ENCODE data around the gene CDH5. TPM values are rescaled to one million over a fixed set of nuclear protein-coding genes. Genes with fewer than 3 reads are reported as not detected.

The CDH5 gene
- total RNA-seq, 2 experiments from 2014 or later = not detected

GRCh38 chr16:66382171-66382965 lies 15.9 kb downstream of the CDH5 start:
- H3K36me3 Mint-ChIP-seq (ENCODE audit: low read depth) = no peaks in the 10 kb centered on the region
- CTCF ChIA-PET = no interaction called here
- DNase-seq = no peak
- H3K4me3 Mint-ChIP-seq = no peak overlapping the region
- H3K27ac Mint-ChIP-seq = no peak overlapping the region
- POLR2A ChIA-PET = no interaction called here
- no peaks in the 10 kb centered on the region for H3K9me3 Mint-ChIP-seq
- no peaks in the 10 kb centered on the region for H3K4me1 Mint-ChIP-seq
- peaks cover 2% of the 10 kb centered on the region for H3K27me3 Mint-ChIP-seq

- Mint-ChIP-seq H3K36me3 (ENCODE audit: low read depth) (no peaks in the 10 kb centered on the region), H3K27ac (no peak overlapping the region)
Measured at GRCh38 chr16:66382966-66383299, 16.4 kb downstream of the CDH5 start.

GRCh38 chr16:66383551-66383950 lies 17.1 kb downstream of the CDH5 start:
- no peak overlapping the region for H3K27ac Mint-ChIP-seq
- H3K4me1 Mint-ChIP-seq = no peaks in the 10 kb centered on the region
- H3K27me3 Mint-ChIP-seq = peaks cover 2% of the 10 kb centered on the region
- no peaks in the 10 kb centered on the region for H3K9me3 Mint-ChIP-seq
- no peaks in the 10 kb centered on the region for H3K36me3 Mint-ChIP-seq (ENCODE audit: low read depth)
- H3K4me3 Mint-ChIP-seq = no peak overlapping the region
- DNase-seq = no peak
- POLR2A ChIA-PET = interaction anchor here (0.7 kb wide), 1 partner anchor 251 kb away, joined by 3 read pairs; no protein-coding TSS in a partner anchor
- CTCF ChIA-PET = no interaction called here

More at GRCh38 chr16:66382966-66383299, 16.4 kb downstream of the CDH5 start:
- H3K27me3 Mint-ChIP-seq = peaks cover 2% of the 10 kb centered on the region
- H3K4me3 Mint-ChIP-seq = no peak overlapping the region
- ChIA-PET POLR2A (no interaction called here), CTCF (no interaction called here)
- H3K9me3 Mint-ChIP-seq = no peaks in the 10 kb centered on the region
- no peak for DNase-seq
- H3K4me1 Mint-ChIP-seq = no peaks in the 10 kb centered on the region

GRCh38 chr16:66385415-66385814 lies 18.9 kb downstream of the CDH5 start:
- Mint-ChIP-seq H3K4me3 (no peak overlapping the region), H3K27ac (no peak overlapping the region), H3K27me3 (peaks cover 2% of the 10 kb centered on the region), H3K9me3 (no peaks in the 10 kb centered on the region), H3K4me1 (no peaks in the 10 kb centered on the region), H3K36me3 (ENCODE audit: low read depth) (no peaks in the 10 kb centered on the region)
- ChIA-PET CTCF (interaction anchor here (1.5 to 1.7 kb wide), 2 partner anchors 21 kb away, joined by 4 read pairs; no protein-coding TSS in a partner anchor), POLR2A (no interaction called here)
- no peak for DNase-seq

GRCh38 chr16:66386629-66387622 lies 20.4 kb downstream of the CDH5 start:
- H3K4me1 Mint-ChIP-seq = no peaks in the 10 kb centered on the region
- no peak overlapping the region for H3K4me3 Mint-ChIP-seq
- DNase-seq = no peak
- H3K9me3 Mint-ChIP-seq = no peaks in the 10 kb centered on the region
- H3K27me3 Mint-ChIP-seq = peaks cover 2% of the 10 kb centered on the region
- H3K27ac Mint-ChIP-seq = no peak overlapping the region
- H3K36me3 Mint-ChIP-seq (ENCODE audit: low read depth) = no peaks in the 10 kb centered on the region
- CTCF ChIA-PET = interaction anchor here (1.6 kb wide), 1 partner anchor 19 kb away, joined by 4 read pairs; no protein-coding TSS in a partner anchor
- POLR2A ChIA-PET = no interaction called here

- POLR2A ChIA-PET = no interaction called here
- no peaks in the 10 kb centered on the region for H3K4me1 Mint-ChIP-seq
- no peak overlapping the region for H3K4me3 Mint-ChIP-seq
- CTCF ChIA-PET = interaction anchor here (1.6 kb wide), 1 partner anchor 18 kb away, joined by 4 read pairs; no protein-coding TSS in a partner anchor
- no peaks in the 10 kb centered on the region for H3K9me3 Mint-ChIP-seq
- peaks cover 2% of the 10 kb centered on the region for H3K27me3 Mint-ChIP-seq
- no peaks in the 10 kb centered on the region for H3K36me3 Mint-ChIP-seq (ENCODE audit: low read depth)
- DNase-seq = no peak
- no peak overlapping the region for H3K27ac Mint-ChIP-seq
Measured at GRCh38 chr16:66387817-66388332, 21.4 kb downstream of the CDH5 start.

GRCh38 chr16:66388350-66389139 lies 22.1 kb downstream of the CDH5 start:
- CTCF ChIA-PET = no interaction called here

GRCh38 chr16:66389256-66390176 lies 23.0 kb downstream of the CDH5 start:
- DNase-seq = no peak
- Mint-ChIP-seq H3K9me3 (no peaks in the 10 kb centered on the region), H3K4me1 (no peaks in the 10 kb centered on the region), H3K27me3 (peaks cover 7% of the 10 kb centered on the region), H3K27ac (no peak overlapping the region), H3K36me3 (ENCODE audit: low read depth) (no peaks in the 10 kb centered on the region), H3K4me3 (no peak overlapping the region)
- CTCF ChIA-PET = no interaction called here
- POLR2A ChIA-PET = no interaction called here

More at GRCh38 chr16:66388350-66389139, 22.1 kb downstream of the CDH5 start:
- H3K27me3 Mint-ChIP-seq = peaks cover 5% of the 10 kb centered on the region
- DNase-seq = no peak
- H3K36me3 Mint-ChIP-seq (ENCODE audit: low read depth) = no peaks in the 10 kb centered on the region
- no peaks in the 10 kb centered on the region for H3K9me3 Mint-ChIP-seq
- no peak overlapping the region for H3K4me3 Mint-ChIP-seq
- H3K4me1 Mint-ChIP-seq = no peaks in the 10 kb centered on the region
- POLR2A ChIA-PET = no interaction called here
- no peak overlapping the region for H3K27ac Mint-ChIP-seq

GRCh38 chr16:66390346-66391108 lies 24.0 kb downstream of the CDH5 start:
- H3K4me1 Mint-ChIP-seq = no peaks in the 10 kb centered on the region
- H3K27ac Mint-ChIP-seq = no peak overlapping the region
- DNase-seq = no peak
- H3K9me3 Mint-ChIP-seq = no peaks in the 10 kb centered on the region
- ChIA-PET CTCF (interaction anchor here (1.9 kb wide), 1 partner anchor 16 kb away, joined by 6 read pairs; no protein-coding TSS in a partner anchor), POLR2A (no interaction called here)
- no peaks in the 10 kb centered on the region for H3K36me3 Mint-ChIP-seq (ENCODE audit: low read depth)
- no peak overlapping the region for H3K4me3 Mint-ChIP-seq
- H3K27me3 Mint-ChIP-seq = peaks cover 10% of the 10 kb centered on the region

GRCh38 chr16:66391726-66392670 lies 25.5 kb downstream of the CDH5 start:
- no peaks in the 10 kb centered on the region for H3K9me3 Mint-ChIP-seq
- DNase-seq = no peak
- no peak overlapping the region for H3K4me3 Mint-ChIP-seq
- ChIA-PET CTCF (interaction anchor here (0.8 to 1.9 kb wide), 3 partner anchors 14 to 481 kb away, joined by 3 to 6 read pairs (median 3); no protein-coding TSS in a partner anchor), POLR2A (no interaction called here)
- H3K4me1 Mint-ChIP-seq = no peaks in the 10 kb centered on the region
- no peak overlapping the region for H3K27ac Mint-ChIP-seq
- H3K36me3 Mint-ChIP-seq (ENCODE audit: low read depth) = no peaks in the 10 kb centered on the region
- H3K27me3 Mint-ChIP-seq = peaks cover 8% of the 10 kb centered on the region

Measured in activated CD4-positive, alpha-beta T cell treated with anti-CD3 and anti-CD28 coated beads, Interleukin-2, amount 10 ng/mL, durations not matched to agents 7 days and 5 days (primary cell).